ENCODE data around the gene TXNDC15. TPM values are rescaled to one million over a fixed set of nuclear protein-coding genes. Genes with fewer than 3 reads are reported as not detected.
A peak's percentile ranks its signal among the peaks of the same experiment; 100 is the strongest.
"Not testable (repeated sequence)": the region's sequence is repeated elsewhere in the genome, so short reads cannot be mapped to it uniquely, and the experiment has no call there.

The TXNDC15 gene
- total and polyA plus RNA-seq, 4 donors: 86.8 to 120 (median 104) TPM

GRCh38 chr5:134873494-134873893 is 677 bp upstream of the TXNDC15 start:
- DNase-seq (ENCODE audit: low read depth in 4 of 6, low spot score in 6 of 6): peak in 3 of 6 donors; percentile 5 to 72 (median 31)
- WGBS (ENCODE audit: insufficient coverage): 100% methylated on average over 2 of the region's 6 CpGs
- Histone ChIP-seq H3K4me1 (ENCODE audit: control insufficient read depth, insufficient read depth, low read length) (peaks cover 22% of the 10 kb centered on the region), H3K27me3 (ENCODE audit: control insufficient read depth, insufficient read depth, low read length) (no peaks in the 10 kb centered on the region), H3K27ac (ENCODE audit: low read depth, low read length) (peak overlapping the region; percentile 96), H3K36me3 (ENCODE audit: control insufficient read depth, insufficient read depth, low read length) (peaks cover 3% of the 10 kb centered on the region), H3K9me3 (ENCODE audit: control insufficient read depth, insufficient read depth, low read length) (no peaks in the 10 kb centered on the region), H3K4me3 (ENCODE audit: low read depth, low read length) (peak overlapping the region; percentile 79)

DNA sequence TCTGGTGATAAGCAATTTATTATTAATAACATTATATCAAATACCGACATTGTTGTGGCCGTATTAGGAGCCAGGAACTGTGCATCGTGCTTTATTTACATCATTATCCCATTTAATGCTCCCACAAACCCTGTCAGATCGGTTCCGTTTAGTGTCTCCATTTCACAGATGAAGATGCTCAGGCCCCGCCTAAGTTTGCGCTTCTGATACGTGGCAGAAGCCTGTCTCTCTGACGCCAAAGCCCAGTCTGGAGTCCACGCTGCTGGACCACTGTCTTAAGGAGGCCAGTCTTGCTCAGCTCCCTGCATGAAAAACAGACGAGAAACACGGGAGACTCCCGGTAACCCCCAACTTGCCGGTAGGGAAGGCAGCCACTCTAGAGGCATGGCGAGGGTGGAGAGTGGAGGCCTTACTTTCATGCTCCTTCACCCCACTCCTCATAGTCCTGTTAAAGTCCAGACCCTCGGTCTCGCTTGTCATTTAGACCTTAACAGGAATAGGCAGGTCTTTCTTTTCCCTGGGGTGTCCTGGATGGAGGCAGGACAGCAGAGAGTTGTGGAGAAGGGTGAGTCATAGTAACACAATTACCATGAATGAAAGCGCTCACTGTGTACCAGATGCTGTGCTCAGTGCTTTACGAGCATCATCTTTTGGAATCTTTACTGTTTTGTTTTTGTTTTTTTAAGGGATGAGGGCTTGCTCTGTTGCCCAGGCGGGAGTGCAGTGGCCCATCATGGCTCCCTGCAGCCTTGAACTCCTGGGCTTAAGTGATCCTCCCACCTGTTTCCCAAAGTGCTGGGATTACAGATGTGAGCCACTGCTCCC is 872 bp downstream of the TXNDC15 start:
- Histone ChIP-seq H3K4me3 (ENCODE audit: low read depth, low read length) (peak overlapping the region; percentile 79), H3K9me3 (ENCODE audit: control insufficient read depth, insufficient read depth, low read length) (no peaks in the 10 kb centered on the region), H3K36me3 (ENCODE audit: control insufficient read depth, insufficient read depth, low read length) (peaks cover 3% of the 10 kb centered on the region), H3K4me1 (ENCODE audit: control insufficient read depth, insufficient read depth, low read length) (peaks cover 22% of the 10 kb centered on the region), H3K27me3 (ENCODE audit: control insufficient read depth, insufficient read depth, low read length) (no peaks in the 10 kb centered on the region), H3K27ac (ENCODE audit: low read depth, low read length) (peak overlapping the region; percentile 96)
- peak; percentile 60 to 93 (median 78) for DNase-seq (ENCODE audit: low read depth in 4 of 6, low spot score in 6 of 6)
- 6% methylated on average over 15 of the region's 20 CpGs for WGBS (ENCODE audit: insufficient coverage)

- H3K27ac ChIP-seq (ENCODE audit: low read depth, low read length): no peak overlapping the region
- H3K4me1 ChIP-seq (ENCODE audit: control insufficient read depth, insufficient read depth, low read length): peaks cover 22% of the 10 kb centered on the region
- DNase-seq (ENCODE audit: low read depth in 4 of 6, low spot score in 6 of 6): no peak
- no peaks in the 10 kb centered on the region for H3K27me3 ChIP-seq (ENCODE audit: control insufficient read depth, insufficient read depth, low read length)
- H3K9me3 ChIP-seq (ENCODE audit: control insufficient read depth, insufficient read depth, low read length): no peaks in the 10 kb centered on the region
- H3K4me3 ChIP-seq (ENCODE audit: low read depth, low read length): no peak overlapping the region
- H3K36me3 ChIP-seq (ENCODE audit: control insufficient read depth, insufficient read depth, low read length): peaks cover 3% of the 10 kb centered on the region
Measured at GRCh38 chr5:134877159-134877558, 3.0 kb downstream of the TXNDC15 start.

GRCh38 chr5:134878403-134878802 is 4.2 kb downstream of the TXNDC15 start:
- no peak for DNase-seq (ENCODE audit: low read depth in 4 of 6, low spot score in 6 of 6)
- Histone ChIP-seq H3K27me3 (ENCODE audit: control insufficient read depth, insufficient read depth, low read length) (no peaks in the 10 kb centered on the region), H3K27ac (ENCODE audit: low read depth, low read length) (no peak overlapping the region), H3K4me1 (ENCODE audit: control insufficient read depth, insufficient read depth, low read length) (peaks cover 21% of the 10 kb centered on the region), H3K36me3 (ENCODE audit: control insufficient read depth, insufficient read depth, low read length) (peaks cover 3% of the 10 kb centered on the region), H3K9me3 (ENCODE audit: control insufficient read depth, insufficient read depth, low read length) (no peaks in the 10 kb centered on the region), H3K4me3 (ENCODE audit: low read depth, low read length) (no peak overlapping the region)
- WGBS (ENCODE audit: insufficient coverage): 90% methylated on average over 2 of the region's 3 CpGs

DNA sequence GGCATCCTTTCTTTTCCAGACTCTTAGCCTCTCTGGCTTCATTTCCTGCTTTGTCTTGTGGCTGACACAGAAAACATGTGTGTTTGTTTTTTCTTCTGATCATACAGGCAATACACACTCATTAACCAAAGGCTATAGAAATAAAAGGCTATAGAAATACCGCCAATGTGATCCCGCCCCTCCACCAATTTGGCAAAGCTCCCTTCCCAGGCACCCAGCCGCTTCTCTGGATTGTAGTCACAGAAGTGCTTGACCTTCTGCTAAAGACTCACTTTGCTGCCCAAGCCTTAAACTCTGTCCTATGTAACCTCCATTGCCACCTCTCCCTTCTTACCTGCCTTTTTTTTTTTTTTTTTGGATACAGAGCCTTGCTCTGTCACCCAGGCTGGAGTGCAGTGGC is 5.3 kb downstream of the TXNDC15 start:
- no peak overlapping the region for H3K27ac ChIP-seq (ENCODE audit: low read depth, low read length)
- 53% methylated on average over 3 of the region's 3 CpGs for WGBS (ENCODE audit: insufficient coverage)
- peaks cover 14% of the 10 kb centered on the region for H3K4me1 ChIP-seq (ENCODE audit: control insufficient read depth, insufficient read depth, low read length)
- peaks cover 3% of the 10 kb centered on the region for H3K36me3 ChIP-seq (ENCODE audit: control insufficient read depth, insufficient read depth, low read length)
- no peak overlapping the region for H3K4me3 ChIP-seq (ENCODE audit: low read depth, low read length)
- no peaks in the 10 kb centered on the region for H3K27me3 ChIP-seq (ENCODE audit: control insufficient read depth, insufficient read depth, low read length)
- no peaks in the 10 kb centered on the region for H3K9me3 ChIP-seq (ENCODE audit: control insufficient read depth, insufficient read depth, low read length)
- no peak for DNase-seq (ENCODE audit: low read depth in 4 of 6, low spot score in 6 of 6)

DNA sequence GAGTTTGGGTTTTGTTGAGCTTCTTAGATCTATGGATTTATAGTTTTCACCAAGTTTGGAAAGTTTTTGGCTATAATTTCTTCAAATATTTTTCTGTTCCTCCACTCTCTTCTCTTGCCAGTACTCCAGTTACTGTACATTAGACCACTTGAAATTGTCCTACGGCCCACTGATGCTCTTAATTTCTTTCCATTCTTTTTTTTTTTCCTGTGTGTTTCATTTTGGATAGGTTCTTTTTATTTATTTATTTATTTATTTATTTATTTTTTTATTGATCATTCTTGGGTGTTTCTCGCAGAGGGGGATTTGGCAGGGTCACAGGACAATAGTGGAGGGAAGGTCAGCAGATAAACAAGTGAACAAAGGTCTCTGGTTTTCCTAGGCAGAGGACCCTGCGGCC is 6.8 kb downstream of the TXNDC15 start:
- H3K4me3 ChIP-seq (ENCODE audit: low read depth, low read length); H3K36me3 ChIP-seq (ENCODE audit: control insufficient read depth, insufficient read depth, low read length); H3K4me1 ChIP-seq (ENCODE audit: control insufficient read depth, insufficient read depth, low read length); H3K27me3 ChIP-seq (ENCODE audit: control insufficient read depth, insufficient read depth, low read length); H3K27ac ChIP-seq (ENCODE audit: low read depth, low read length); DNase-seq (ENCODE audit: low read depth in 4 of 6, low spot score in 6 of 6); H3K9me3 ChIP-seq (ENCODE audit: control insufficient read depth, insufficient read depth, low read length): not testable (repeated sequence)
- no CpG with 5 or more reads among the region's 3 CpGs for WGBS (ENCODE audit: insufficient coverage)

- DNase-seq (ENCODE audit: low read depth in 4 of 6, low spot score in 6 of 6); H3K4me1 ChIP-seq (ENCODE audit: control insufficient read depth, insufficient read depth, low read length): not testable (repeated sequence)
- 87% methylated on average over 7 of the region's 30 CpGs for WGBS (ENCODE audit: insufficient coverage)
Measured at GRCh38 chr5:134881711-134882110, 7.5 kb downstream of the TXNDC15 start.

GRCh38 chr5:134887593-134888159 is 13.5 kb downstream of the TXNDC15 start:
- 84% methylated on average over 11 of the region's 14 CpGs for WGBS (ENCODE audit: insufficient coverage)
- no peaks in the 10 kb centered on the region for H3K4me1 ChIP-seq (ENCODE audit: control insufficient read depth, insufficient read depth, low read length)
- peaks cover 5% of the 10 kb centered on the region for H3K9me3 ChIP-seq (ENCODE audit: control insufficient read depth, insufficient read depth, low read length)
- H3K27ac ChIP-seq (ENCODE audit: low read depth, low read length): no peak overlapping the region
- no peak overlapping the region for H3K4me3 ChIP-seq (ENCODE audit: low read depth, low read length)
- no peaks in the 10 kb centered on the region for H3K27me3 ChIP-seq (ENCODE audit: control insufficient read depth, insufficient read depth, low read length)
- DNase-seq (ENCODE audit: low read depth in 4 of 6, low spot score in 6 of 6): no peak
- H3K36me3 ChIP-seq (ENCODE audit: control insufficient read depth, insufficient read depth, low read length): peaks cover 18% of the 10 kb centered on the region

More at GRCh38 chr5:134881711-134882110, 7.5 kb downstream of the TXNDC15 start:
- H3K27me3 ChIP-seq (ENCODE audit: control insufficient read depth, insufficient read depth, low read length); H3K36me3 ChIP-seq (ENCODE audit: control insufficient read depth, insufficient read depth, low read length); H3K4me3 ChIP-seq (ENCODE audit: low read depth, low read length); H3K9me3 ChIP-seq (ENCODE audit: control insufficient read depth, insufficient read depth, low read length); H3K27ac ChIP-seq (ENCODE audit: low read depth, low read length): not testable (repeated sequence)

GRCh38 chr5:134889335-134889734 is 15.2 kb downstream of the TXNDC15 start:
- WGBS (ENCODE audit: insufficient coverage): 100% methylated on average over 6 of the region's 8 CpGs
- no peaks in the 10 kb centered on the region for H3K27me3 ChIP-seq (ENCODE audit: control insufficient read depth, insufficient read depth, low read length)
- no peak for DNase-seq (ENCODE audit: low read depth in 4 of 6, low spot score in 6 of 6)
- H3K4me3 ChIP-seq (ENCODE audit: low read depth, low read length): no peak overlapping the region
- H3K4me1 ChIP-seq (ENCODE audit: control insufficient read depth, insufficient read depth, low read length): no peaks in the 10 kb centered on the region
- peaks cover 5% of the 10 kb centered on the region for H3K9me3 ChIP-seq (ENCODE audit: control insufficient read depth, insufficient read depth, low read length)
- H3K36me3 ChIP-seq (ENCODE audit: control insufficient read depth, insufficient read depth, low read length): peaks cover 26% of the 10 kb centered on the region
- H3K27ac ChIP-seq (ENCODE audit: low read depth, low read length): no peak overlapping the region

GRCh38 chr5:134891473-134891872 is 17.3 kb downstream of the TXNDC15 start:
- WGBS (ENCODE audit: insufficient coverage): no CpG with 5 or more reads among the region's 1 CpG
- Histone ChIP-seq H3K9me3 (ENCODE audit: control insufficient read depth, insufficient read depth, low read length) (peaks cover 5% of the 10 kb centered on the region), H3K4me1 (ENCODE audit: control insufficient read depth, insufficient read depth, low read length) (no peaks in the 10 kb centered on the region), H3K4me3 (ENCODE audit: low read depth, low read length) (no peak overlapping the region), H3K27ac (ENCODE audit: low read depth, low read length) (no peak overlapping the region), H3K27me3 (ENCODE audit: control insufficient read depth, insufficient read depth, low read length) (no peaks in the 10 kb centered on the region), H3K36me3 (ENCODE audit: control insufficient read depth, insufficient read depth, low read length) (peaks cover 34% of the 10 kb centered on the region)
- no peak for DNase-seq (ENCODE audit: low read depth in 4 of 6, low spot score in 6 of 6)
